Measurements from ENCODE around the gene IFI27L1. TPM values are rescaled to one million over a fixed set of nuclear protein-coding genes. Genes with fewer than 3 reads are reported as not detected.

IFI27L1 gene
- total RNA-seq, 5 donors from 2014 or later (not counting 1 experiment from before 2014, with no cell fraction given) = 7.1 to 10.4 (median 10.0) TPM

DNA sequence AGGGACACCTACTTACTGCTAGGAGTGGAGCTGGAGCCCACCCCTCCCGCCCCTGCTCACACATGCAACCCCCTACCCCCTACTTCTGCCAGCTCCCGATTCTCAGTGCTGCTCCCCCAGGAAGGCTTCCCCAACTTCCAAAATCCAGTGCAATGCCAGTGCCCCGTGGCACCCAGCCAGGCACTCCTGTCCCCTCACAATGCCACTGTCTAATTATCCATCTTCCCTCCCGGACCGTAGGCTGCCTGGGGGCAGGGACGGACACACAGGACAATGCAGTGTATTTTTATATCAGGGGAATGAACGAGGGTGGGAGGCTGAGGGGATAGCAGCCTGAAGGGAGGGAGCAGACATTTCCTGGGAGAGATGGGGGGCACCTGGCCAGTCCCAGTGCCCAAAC is 42.6 kb upstream of the IFI27L1 start:
- peaks cover 0 to 5% of the 10 kb centered on the region in 2 experiments for H3K4me1 ChIP-seq (ENCODE audit: control insufficient read depth in 1 of 2, extremely low read depth in 1 of 2, insufficient read depth in 2 of 2, low read length in 2 of 2)
- no peaks in the 10 kb centered on the region for H3K36me3 ChIP-seq (ENCODE audit: control insufficient read depth in 2 of 2, extremely low read depth in 1 of 2, insufficient read depth in 1 of 2, low read length in 1 of 2)
- WGBS (ENCODE audit: insufficient coverage) = no CpG with 5 or more reads among the region's 7 CpGs
- Mint-ChIP-seq H3K27ac (no peak overlapping the region), H3K9me3 (no peaks in the 10 kb centered on the region), H3K4me3 (no peak overlapping the region), H3K36me3 (no peaks in the 10 kb centered on the region), H3K4me1 (peaks cover 3 to 12% (median 4%) of the 10 kb centered on the region in 3 donors), H3K27me3 (no peaks in the 10 kb centered on the region)
- ChIA-PET POLR2A (no interaction called here), CTCF (interaction anchor here (0.6 to 3.1 kb wide), 5 partner anchors 9 to 141 kb away, joined by 3 to 33 read pairs (median 6); no protein-coding TSS in a partner anchor)
- no peak for DNase-seq
- peaks cover 0 to 5% of the 10 kb centered on the region in 2 experiments for H3K27me3 ChIP-seq (replicated peaks in 1 of 2; ENCODE audit: control insufficient read depth in 2 of 2, extremely low read depth in 1 of 2, insufficient read depth in 2 of 2, low read length in 1 of 2)
- no peak overlapping the region for H3K27ac ChIP-seq (ENCODE audit: low read length)
- H3K9me3 ChIP-seq = no peaks in the 10 kb centered on the region
- no peak for ATAC-seq (replicated peaks in 1 of 4)
- H3K4me3 ChIP-seq (ENCODE audit: control insufficient read depth in 1 of 2, extremely low read depth in 1 of 2, low read length in 1 of 2) = no peak overlapping the region

- ChIA-PET POLR2A (interaction anchor here in 1 of 2 donors (0.6 kb wide), 1 partner anchor 35 kb away, joined by 4 read pairs; no protein-coding TSS in a partner anchor), CTCF (interaction anchor here (0.6 to 2.4 kb wide), 4 partner anchors 10 to 142 kb away, joined by 3 to 6 read pairs (median 6); no protein-coding TSS in a partner anchor)
- Histone ChIP-seq H3K27ac (ENCODE audit: low read length) (no peak overlapping the region), H3K27me3 (replicated peaks in 1 of 2; ENCODE audit: control insufficient read depth in 2 of 2, extremely low read depth in 1 of 2, insufficient read depth in 2 of 2, low read length in 1 of 2) (peaks cover 0 to 5% of the 10 kb centered on the region in 2 experiments), H3K4me1 (ENCODE audit: control insufficient read depth in 1 of 2, extremely low read depth in 1 of 2, insufficient read depth in 2 of 2, low read length in 2 of 2) (peaks cover 0 to 5% of the 10 kb centered on the region in 2 experiments), H3K9me3 (no peaks in the 10 kb centered on the region), H3K4me3 (ENCODE audit: control insufficient read depth in 1 of 2, extremely low read depth in 1 of 2, low read length in 1 of 2) (no peak overlapping the region), H3K36me3 (ENCODE audit: control insufficient read depth in 2 of 2, extremely low read depth in 1 of 2, insufficient read depth in 1 of 2, low read length in 1 of 2) (peaks cover 0 to 2% of the 10 kb centered on the region in 2 donors)
- 85% methylated on average over 8 of the region's 11 CpGs for WGBS (ENCODE audit: insufficient coverage)
- ATAC-seq (replicated peaks in 1 of 4) = no peak
- Mint-ChIP-seq H3K27me3 (no peaks in the 10 kb centered on the region), H3K9me3 (no peaks in the 10 kb centered on the region), H3K27ac (no peak overlapping the region), H3K4me1 (peaks cover 3 to 12% (median 4%) of the 10 kb centered on the region in 3 donors), H3K4me3 (no peak overlapping the region), H3K36me3 (no peaks in the 10 kb centered on the region)
- no peak for DNase-seq
Measured at GRCh38 chr14:94038921-94039629, 42.0 kb upstream of the IFI27L1 start.

GRCh38 chr14:94040247-94040646 is 40.9 kb upstream of the IFI27L1 start:
- ChIA-PET CTCF (interaction anchor here in 1 of 2 donors (1.2 kb wide), 1 partner anchor 140 kb away, joined by 5 read pairs; no protein-coding TSS in a partner anchor), POLR2A (no interaction called here)
- no peaks in the 10 kb centered on the region for H3K27me3 Mint-ChIP-seq
- Histone ChIP-seq H3K27me3 (replicated peaks in 1 of 2; ENCODE audit: control insufficient read depth in 2 of 2, extremely low read depth in 1 of 2, insufficient read depth in 2 of 2, low read length in 1 of 2) (peaks cover 0 to 5% of the 10 kb centered on the region in 2 experiments), H3K4me1 (ENCODE audit: control insufficient read depth in 1 of 2, extremely low read depth in 1 of 2, insufficient read depth in 2 of 2, low read length in 2 of 2) (peaks cover 0 to 5% of the 10 kb centered on the region in 2 experiments), H3K27ac (ENCODE audit: low read length) (no peak overlapping the region), H3K36me3 (ENCODE audit: control insufficient read depth in 2 of 2, extremely low read depth in 1 of 2, insufficient read depth in 1 of 2, low read length in 1 of 2) (peaks cover 4 to 5% of the 10 kb centered on the region in 2 donors), H3K9me3 (no peaks in the 10 kb centered on the region), H3K4me3 (ENCODE audit: control insufficient read depth in 1 of 2, extremely low read depth in 1 of 2, low read length in 1 of 2) (no peak overlapping the region)
- WGBS (ENCODE audit: insufficient coverage) = 69% methylated on average over 2 of the region's 5 CpGs
- no peaks in the 10 kb centered on the region for H3K9me3 Mint-ChIP-seq
- DNase-seq = no peak
- peak overlapping the region in 1 of 2 donors; percentile 3 for H3K27ac Mint-ChIP-seq
- H3K36me3 Mint-ChIP-seq = peaks cover 4% of the 10 kb centered on the region
- ATAC-seq (replicated peaks in 1 of 4) = no peak
- no peak overlapping the region for H3K4me3 Mint-ChIP-seq
- peaks cover 3 to 12% (median 4%) of the 10 kb centered on the region in 3 donors for H3K4me1 Mint-ChIP-seq

DNA sequence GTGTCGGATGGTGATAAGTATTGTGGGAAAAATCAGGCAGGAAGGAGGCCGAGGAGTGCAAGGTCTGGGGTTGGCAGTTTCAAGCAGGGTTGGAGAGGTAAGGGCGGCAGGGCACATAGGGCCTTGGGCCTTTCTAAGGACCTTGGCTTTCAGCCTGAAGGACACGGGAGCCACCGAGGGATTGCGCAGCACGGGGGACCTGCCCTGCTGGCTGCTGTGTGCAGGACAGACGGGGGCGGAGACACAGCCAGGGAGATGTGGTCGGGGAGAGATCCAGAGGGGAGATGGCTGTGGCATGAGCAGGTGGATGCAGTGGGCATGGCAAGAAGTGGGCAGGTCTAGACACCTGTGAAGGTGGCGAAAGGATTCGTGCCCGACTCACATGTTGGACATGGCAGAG is 40.3 kb upstream of the IFI27L1 start:
- peaks cover 0 to 5% of the 10 kb centered on the region in 2 experiments for H3K4me1 ChIP-seq (ENCODE audit: control insufficient read depth in 1 of 2, extremely low read depth in 1 of 2, insufficient read depth in 2 of 2, low read length in 2 of 2)
- Mint-ChIP-seq H3K4me3 (no peak overlapping the region), H3K27ac (no peak overlapping the region), H3K9me3 (no peaks in the 10 kb centered on the region), H3K4me1 (peaks cover 3 to 12% (median 4%) of the 10 kb centered on the region in 3 donors), H3K36me3 (peaks cover 9% of the 10 kb centered on the region), H3K27me3 (no peaks in the 10 kb centered on the region)
- ATAC-seq (replicated peaks in 1 of 4) (no peak), DNase-seq (no peak)
- peaks cover 4 to 9% of the 10 kb centered on the region in 2 donors for H3K36me3 ChIP-seq (ENCODE audit: control insufficient read depth in 2 of 2, extremely low read depth in 1 of 2, insufficient read depth in 1 of 2, low read length in 1 of 2)
- H3K9me3 ChIP-seq = no peaks in the 10 kb centered on the region
- H3K27ac ChIP-seq (ENCODE audit: low read length) = no peak overlapping the region
- CTCF ChIA-PET = no interaction called here
- 90% methylated on average over 13 of the region's 13 CpGs for WGBS (ENCODE audit: insufficient coverage)
- POLR2A ChIA-PET = no interaction called here
- H3K4me3 ChIP-seq (ENCODE audit: control insufficient read depth in 1 of 2, extremely low read depth in 1 of 2, low read length in 1 of 2) = no peak overlapping the region
- H3K27me3 ChIP-seq (replicated peaks in 1 of 2; ENCODE audit: control insufficient read depth in 2 of 2, extremely low read depth in 1 of 2, insufficient read depth in 2 of 2, low read length in 1 of 2) = peaks cover 0 to 5% of the 10 kb centered on the region in 2 experiments

DNA sequence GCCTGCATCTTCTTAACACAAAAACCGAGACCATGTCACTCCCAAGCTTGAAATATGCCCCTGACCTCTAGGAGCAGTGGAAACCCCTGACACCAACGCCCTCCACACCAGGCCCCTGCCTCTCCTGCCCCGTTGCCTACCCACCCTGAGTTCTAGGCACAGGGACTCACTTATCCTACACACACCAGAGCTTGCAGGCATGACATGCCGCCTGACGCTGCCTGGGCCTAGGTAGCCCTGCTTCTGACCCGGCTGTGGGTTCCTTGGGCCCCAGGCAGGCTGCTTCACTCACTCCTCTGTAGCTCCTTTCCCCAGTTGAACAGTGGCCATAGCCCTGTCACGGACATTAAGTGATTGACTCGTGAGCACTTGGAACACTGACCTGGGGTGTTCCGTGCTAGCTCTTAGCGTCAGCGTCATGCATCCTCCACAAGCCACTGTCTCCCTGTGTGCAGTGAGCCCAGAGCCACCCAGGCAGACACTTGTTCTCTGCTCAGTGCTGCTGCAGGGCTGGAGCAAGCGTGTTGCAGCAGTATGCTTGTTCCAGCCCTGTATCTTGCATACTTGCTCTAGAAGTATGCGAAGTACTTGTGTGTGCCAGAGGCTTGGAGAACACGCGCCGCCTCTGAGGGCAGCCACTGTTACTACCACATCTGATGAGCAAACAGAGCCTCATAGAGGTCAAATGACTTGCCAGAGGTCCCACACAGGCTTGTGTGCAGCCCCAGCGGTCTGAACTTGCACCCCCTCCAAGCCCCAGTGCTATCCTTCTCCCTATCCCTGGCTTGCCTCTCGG is 39.4 kb upstream of the IFI27L1 start:
- peak overlapping the region in 1 of 2 donors; percentile 3 for H3K27ac Mint-ChIP-seq
- H3K4me3 Mint-ChIP-seq = no peak overlapping the region
- H3K27ac ChIP-seq (ENCODE audit: low read length) = no peak overlapping the region
- DNase-seq (no peak), ATAC-seq (replicated peaks in 1 of 4) (peak in 1 of 4 experiments; percentile 4)
- no peaks in the 10 kb centered on the region for H3K9me3 ChIP-seq
- H3K27me3 ChIP-seq (replicated peaks in 1 of 2; ENCODE audit: control insufficient read depth in 2 of 2, extremely low read depth in 1 of 2, insufficient read depth in 2 of 2, low read length in 1 of 2) = no peaks in the 10 kb centered on the region
- ChIA-PET CTCF (interaction anchor here in 1 of 2 donors (0.6 kb wide), 1 partner anchor 87 kb away, joined by 4 read pairs; no protein-coding TSS in a partner anchor), POLR2A (interaction anchor here (0.6 to 1.3 kb wide), 3 partner anchors 29 to 46 kb away, joined by 3 to 7 read pairs (median 4); no protein-coding TSS in a partner anchor)
- no peaks in the 10 kb centered on the region for H3K27me3 Mint-ChIP-seq
- H3K36me3 Mint-ChIP-seq = peaks cover 9% of the 10 kb centered on the region
- peaks cover 0 to under 1% of the 10 kb centered on the region in 2 experiments for H3K4me1 ChIP-seq (ENCODE audit: control insufficient read depth in 1 of 2, extremely low read depth in 1 of 2, insufficient read depth in 2 of 2, low read length in 2 of 2)
- 84% methylated on average over 17 of the region's 18 CpGs for WGBS (ENCODE audit: insufficient coverage)
- H3K36me3 ChIP-seq (ENCODE audit: control insufficient read depth in 2 of 2, extremely low read depth in 1 of 2, insufficient read depth in 1 of 2, low read length in 1 of 2) = peaks cover 4 to 13% of the 10 kb centered on the region in 2 donors
- H3K9me3 Mint-ChIP-seq = no peaks in the 10 kb centered on the region
- H3K4me1 Mint-ChIP-seq = peaks cover 1 to 9% (median 1%) of the 10 kb centered on the region in 3 donors
- H3K4me3 ChIP-seq (ENCODE audit: control insufficient read depth in 1 of 2, extremely low read depth in 1 of 2, low read length in 1 of 2) = no peak overlapping the region
